K562 (cell line): ENCODE measurements around the gene TAF3. TPM values are rescaled to one million over a fixed set of nuclear protein-coding genes. Genes with fewer than 3 reads are reported as not detected.

Source experiments
- ATAC-seq: fragments of 200-7000 bp; cut with Tn5 transposase; 3 replicates; pipeline ENCODE4 v1.9.1; 2020; ENCODE audit warnings: moderate library complexity
- BruUV-seq: library from RNA; stranded (reverse); fragments of 400-500 nt; replicated peaks from 2 replicates; lab custom pipeline; 2021; lab: Mats Ljungman, UMichigan
- CTCF ChIA-PET: fragments of 300-600 bp; formaldehyde crosslinking; extraction: SDS; loops from one replicate; lab custom pipeline; 2021; ENCODE audit warnings: low intra/inter-chr PET ratio; lab: Yijun Ruan, JAX
- POLR2A ChIA-PET: fragments of 300-600, 350-650 bp; sonication (Branson Sonifier 250); formaldehyde crosslinking; extraction: SDS; loops from one replicate; lab custom pipeline; 2021; ENCODE audit warnings: antibody characterized with exemption, inconsistent platforms; lab: Yijun Ruan, JAX
- DNase-seq, 4 experiments: peaks; one replicate each; pipeline versions ENCODE4 v3.0.0 to v3.0.0-alpha.2; 2011 to 2018; ENCODE audit warnings: low spot score in 3 of 4, mixed read lengths in 3 of 4; ENCODE audit errors: extremely low read depth in 1 of 4
- FAIRE-seq: peaks from 2 replicates; lab custom pipeline; 2011; peaks lifted over from hg19 to GRCh38; lab: Jason Lieb, UNC
- H2AFZ ChIP-seq: 2 replicates; pipeline ENCODE4 v1.6.0; 2011; ENCODE audit warnings: low read depth, low read length, control low read depth, inconsistent platforms
- H3K27ac ChIP-seq: fragments of 200-600 bp; 3 replicates; pipeline ENCODE4 v1.8.0; 2011; ENCODE audit warnings: low read depth, mild to moderate bottlenecking, control low read depth, inconsistent platforms, low read length, moderate library complexity, mixed read lengths; ENCODE audit errors: extremely low read depth
- H3K27me3 ChIP-seq, 2 experiments: fragments of 300-600 bp in 1 of 2; 2 replicates in 1 of 2; 3 replicates in 1 of 2; pipeline versions ENCODE4 v1.6.0 to v1.8.0; 2011; ENCODE audit warnings: inconsistent platforms in 2 of 2, low read length in 2 of 2, mild to moderate bottlenecking in 1 of 2, mixed read lengths in 1 of 2, moderate library complexity in 1 of 2; ENCODE audit not compliant: control insufficient read depth in 2 of 2, insufficient read depth in 2 of 2
- H3K36me3 ChIP-seq: fragments of 300-600 bp; 3 replicates; pipeline ENCODE4 v1.8.0; 2011; ENCODE audit warnings: mild to moderate bottlenecking, low read length, inconsistent platforms; ENCODE audit not compliant: control insufficient read depth, insufficient read depth
- H3K4me1 ChIP-seq, 2 experiments: fragments of 200-600 bp in 1 of 2; replicated peaks in 1 of 2; 2 replicates in 1 of 2; 3 replicates in 1 of 2; pipeline versions ENCODE4 v1.5.1 to v1.8.0; 2011; ENCODE audit warnings: inconsistent platforms in 2 of 2, low read length in 2 of 2, mild to moderate bottlenecking in 1 of 2, mixed read lengths in 1 of 2, moderate library complexity in 1 of 2; ENCODE audit not compliant: control insufficient read depth in 2 of 2, insufficient read depth in 2 of 2
- H3K4me2 ChIP-seq: 2 replicates; pipeline ENCODE4 v1.6.1; 2011; ENCODE audit warnings: low read length, control low read depth, inconsistent platforms, mixed read lengths; ENCODE audit not compliant: insufficient read depth
- H3K4me3 ChIP-seq: fragments of 200-600 bp; sonication (generic), shearing (Covaris generic); 2 replicates; pipeline ENCODE4 v1.5.1; 2016; ENCODE audit warnings: control low read depth, inconsistent platforms
- H3K79me2 ChIP-seq: fragments of 200-600 bp; 3 replicates; pipeline ENCODE4 v1.8.0; 2011; ENCODE audit warnings: low read length, inconsistent platforms; ENCODE audit not compliant: control insufficient read depth, insufficient read depth
- H3K9ac ChIP-seq, 2 experiments: 2 replicates each; pipeline versions ENCODE4 v1.6.0 to v1.6.1; 2011; ENCODE audit warnings: low read depth in 2 of 2, low read length in 2 of 2, control low read depth in 1 of 2, inconsistent platforms in 1 of 2, mild to moderate bottlenecking in 1 of 2, mixed read lengths in 1 of 2; ENCODE audit not compliant: insufficient read depth in 1 of 2
- H3K9me1 ChIP-seq: one replicate; pipeline ENCODE4 v1.6.0; 2011; ENCODE audit warnings: inconsistent platforms, mild to moderate bottlenecking, low read length, moderate library complexity; ENCODE audit not compliant: control insufficient read depth, insufficient read depth
- H3K9me3 ChIP-seq: replicated peaks from 2 replicates; pipeline ENCODE4 v1.5.1; 2011; ENCODE audit warnings: low read depth, low read length, inconsistent platforms; ENCODE audit not compliant: control insufficient read depth, insufficient read depth
- H4K20me1 ChIP-seq: replicated peaks from 2 replicates; pipeline ENCODE4 v1.6.1; 2011; ENCODE audit warnings: low read length, inconsistent platforms, mixed read lengths; ENCODE audit not compliant: control insufficient read depth, insufficient read depth
- ARID1B ChIP-seq: fragments of 450-650 bp; IDR thresholded peaks from 2 replicates; pipeline ENCODE4 v1.6.1; 2016; ENCODE audit warnings: antibody characterized with exemption, mild to moderate bottlenecking, inconsistent platforms
- BHLHE40 ChIP-seq: IDR thresholded peaks from 2 replicates; pipeline ENCODE4 v1.6.1; 2011; ENCODE audit warnings: low read length, improper control_type of control experiment
- FOSL1 ChIP-seq: fragments of 200-800 bp; sonication (Bioruptor generic); conservative IDR thresholded peaks from 2 replicates; pipeline ENCODE4 v1.6.1; 2016; ENCODE audit warnings: missing genetic modification characterization, missing compliant biosample characterization
- FOXA3 ChIP-seq, 2 experiments: fragments of 450-650 bp in 1 of 2; sonication (generic) in 1 of 2; formaldehyde crosslinking; IDR thresholded peaks in 1 of 2; conservative IDR thresholded peaks in 1 of 2; 2 replicates each; pipeline versions ENCODE4 v1.4.0 to v1.8.0; 2020 to 2022; ENCODE audit warnings: mild to moderate bottlenecking in 2 of 2, missing genetic modification reagents in 1 of 2
- JUN ChIP-seq, 2 experiments: sonication (generic) in 1 of 2; formaldehyde crosslinking in 1 of 2; IDR thresholded peaks; 2 replicates each; pipeline versions ENCODE4 v1.6.1 to v1.8.0; 2012 to 2022; ENCODE audit warnings: borderline replicate concordance in 2 of 2, mild to moderate bottlenecking in 2 of 2, improper control_type of control experiment in 1 of 2, low read depth in 1 of 2, low read length in 1 of 2, missing genetic modification reagents in 1 of 2
- KAT7 ChIP-seq: sonication (generic); formaldehyde crosslinking; IDR thresholded peaks from 2 replicates; pipeline ENCODE4 v1.8.0; 2022; ENCODE audit warnings: missing genetic modification reagents, mild to moderate bottlenecking, borderline replicate concordance
- MECOM ChIP-seq: fragments of 250-450 bp; sonication (Bioruptor Pico); IDR thresholded peaks from 2 replicates; pipeline ENCODE4 v1.8.0; 2022; ENCODE audit warnings: inconsistent platforms
- MEIS2 ChIP-seq: fragments of 450-650 bp; IDR thresholded peaks from 2 replicates; pipeline ENCODE4 v1.6.1; 2014; ENCODE audit warnings: mild to moderate bottlenecking; ENCODE audit not compliant: partially characterized antibody
- MNT ChIP-seq, 2 experiments: fragments of 450-650 bp; conservative IDR thresholded peaks; 2 replicates each; pipeline ENCODE4 v1.6.1; 2017; ENCODE audit warnings: mild to moderate bottlenecking in 2 of 2, moderate library complexity in 2 of 2
- MTF1 ChIP-seq: fragments of 250-450 bp; sonication (Bioruptor Pico); IDR thresholded peaks from 2 replicates; pipeline ENCODE4 v1.9.0; 2021; ENCODE audit warnings: moderate library complexity, mild to moderate bottlenecking, inconsistent platforms, borderline replicate concordance
- MYBL2 ChIP-seq, 2 experiments: fragments of 450-650 bp in 1 of 2; sonication (generic) in 1 of 2; formaldehyde crosslinking in 1 of 2; IDR thresholded peaks; 2 replicates each; pipeline versions ENCODE4 v1.6.1 to v1.8.1; 2017 to 2022; ENCODE audit warnings: borderline replicate concordance in 1 of 2, inconsistent platforms in 1 of 2, low read depth in 1 of 2, mild to moderate bottlenecking in 1 of 2, missing genetic modification reagents in 1 of 2, moderate library complexity in 1 of 2
- PBX2 ChIP-seq, 2 experiments: IDR thresholded peaks in 1 of 2; conservative IDR thresholded peaks in 1 of 2; 2 replicates each; pipeline ENCODE4 v1.6.1; 2016; ENCODE audit warnings: low read depth in 2 of 2, mild to moderate bottlenecking in 1 of 2, missing compliant biosample characterization in 1 of 2, missing genetic modification characterization in 1 of 2, moderate library complexity in 1 of 2
- PKNOX1 ChIP-seq: fragments of 450-650 bp; IDR thresholded peaks from 2 replicates; pipeline ENCODE4 v1.6.1; 2016
- RCOR1 ChIP-seq, 2 experiments: IDR thresholded peaks; 2 replicates each; pipeline ENCODE4 v1.6.1; 2012; ENCODE audit warnings: low read depth in 2 of 2, low read length in 2 of 2, borderline replicate concordance in 1 of 2, improper control_type of control experiment in 1 of 2
- ZSCAN29 ChIP-seq: fragments of 450-650 bp; IDR thresholded peaks from 2 replicates; pipeline ENCODE4 v1.6.1; 2017
- WGBS: fragments of 100-300 bp; shearing (Covaris generic); methylation state at CpG from one replicate; pipeline ENCODE4 v1.1.6; 2016; ENCODE audit warnings: low coverage, mixed read lengths; ENCODE audit not compliant: insufficient coverage; ENCODE audit errors: missing lambda C conversion rate; 5-methylcytosine and 5-hydroxymethylcytosine counted together
- in situ Hi-C: fragments of 300-500 bp; cut with MboI; formaldehyde crosslinking; loops from 4 replicates; pipeline ENCODE4 v1.15.0; 2018; ENCODE audit warnings: inconsistent platforms, mixed read lengths
- intact Hi-C: fragments of 100-400 bp; cut with micrococcal nuclease; formaldehyde crosslinking; loops from 2 replicates; pipeline ENCODE4 v1.14.2; 2022
- polyA plus RNA-seq, 8 experiments: library from polyadenylated mRNA; depleted of rRNA in 4 of 8; stranded (reverse) in 5 of 8; unstranded in 3 of 8; fragments of >200 nt; fragmentation: Nextera tagmentation in 2 of 8; fragmentation: Illumina TruSeq in 1 of 8; extraction: Ambion mirVana in 2 of 8; extraction: Trizol in 1 of 8; gene quantifications; 2 replicates each; pipeline versions ENCODE4 v1.2.1 to v1.2.3, GENCODE V29; 2011 to 2014; ENCODE audit warnings: inconsistent platforms in 1 of 8, missing spikeins in 1 of 8
- total RNA-seq, 7 experiments: library from RNA; depleted of rRNA in 6 of 7; stranded (reverse); fragments of >200 nt in 6 of 7; fragmentation: Illumina TruSeq in 2 of 7; extraction: Trizol in 2 of 7; gene quantifications; 2 replicates each; pipeline versions ENCODE4 v1.2.1 to v1.2.3, GENCODE V29; 2011 to 2021; ENCODE audit warnings: low replicate concordance in 1 of 7

Gene TAF3
- total and polyA plus RNA-seq, 9 of the 15 experiments (the other 6 are each of a cell fraction or from before 2014, with no cell fraction given) = 1.5 to 9.9 (median 4.1) TPM

GRCh38 chr10:7967035-7967434 lies 148.7 kb downstream of the TAF3 start:
- H3K9me3 ChIP-seq = no peaks in the 10 kb centered on the region
- H3K27ac ChIP-seq = no peak overlapping the region
- no peaks in the 10 kb centered on the region for H3K9me1 ChIP-seq
- 39% methylated on average over 2 of the region's 2 CpGs for WGBS
- ATAC-seq = peak; percentile 55
- peak in 1 of 4 experiments; percentile 31 for DNase-seq
- ChIA-PET POLR2A (no interaction called here), CTCF (no interaction called here)
- no peaks in the 10 kb centered on the region for H3K27me3 ChIP-seq
- H4K20me1 ChIP-seq = no peaks in the 10 kb centered on the region
- FAIRE-seq = peak; percentile 68
- peaks cover 0 to 12% of the 10 kb centered on the region in 2 experiments; a peak in 4 of 5 replicates for H3K4me1 ChIP-seq
- no peaks in the 10 kb centered on the region for H3K79me2 ChIP-seq
- H3K4me2 ChIP-seq = no peak overlapping the region
- no peak overlapping the region for H3K4me3 ChIP-seq
- intact Hi-C loops (no loop called here), in situ Hi-C loops (no loop called here)
- peaks cover 12% of the 10 kb centered on the region; the same call in 2 of the 3 replicates for H3K36me3 ChIP-seq
- no TSS peak for BruUV-seq
- no peak overlapping the region for H3K9ac ChIP-seq
- no peak overlapping the region for H2AFZ ChIP-seq
- TF ChIP-seq RCOR1 (IDR thresholded peaks at IDR 0.05; ENCODE audit: borderline replicate concordance in 1 of 2, low read depth in 2 of 2, low read length in 2 of 2) = peak in 1 of 2 experiments; percentile 37; a peak in 1 of 4 replicates
- TF ChIP-seq JUN (IDR thresholded peaks at IDR 0.05; ENCODE audit: borderline replicate concordance, low read depth, low read length) = 0 out of 2 replicates have a peak, but pooled peaks have one; percentile 12
- TF ChIP-seq JUN (CRISPR knock-in tag; IDR thresholded peaks at IDR 0.05; ENCODE audit: borderline replicate concordance) = no peak
- TF ChIP-seq PBX2 (CRISPR knock-in tag; IDR thresholded peaks at IDR 0.05; ENCODE audit: low read depth) = no peak
- peak; percentile 98 for TF ChIP-seq PBX2 (tag; conservative IDR thresholded peaks at IDR 0.05; ENCODE audit: low read depth)
- TF ChIP-seq MECOM (CRISPR knock-in tag) = peak; percentile 24; the same call in 1 of the 2 replicates
- 0 out of 4 replicates have a peak, but pooled peaks of 1 of the 2 experiments have one; percentile 23 for TF ChIP-seq MNT (conservative IDR thresholded peaks at IDR 0.05)
- TF ChIP-seq PKNOX1 = peak; percentile 85
- TF ChIP-seq BHLHE40 = peak; percentile 43; the same call in 1 of the 2 replicates
- TF ChIP-seq ARID1B = peak; percentile 36; the same call in 1 of the 2 replicates
- TF ChIP-seq FOXA3 (CRISPR knock-in tag; conservative IDR thresholded peaks at IDR 0.05 in 1 of 2, IDR thresholded peaks at IDR 0.05 in 1 of 2) = peak in 1 of 2 experiments; percentile 86; a peak in 2 of 4 replicates
- no peak for TF ChIP-seq ZSCAN29
- peak; percentile 21; the same call in 1 of the 2 replicates for TF ChIP-seq MYBL2 (IDR thresholded peaks at IDR 0.05; ENCODE audit: low read depth)
- TF ChIP-seq MYBL2 (CRISPR knock-in tag; IDR thresholded peaks at IDR 0.05; ENCODE audit: borderline replicate concordance) = no peak
- peak; percentile 97 for TF ChIP-seq MEIS2
- no peak for TF ChIP-seq KAT7 (CRISPR knock-in tag)
- TF ChIP-seq FOSL1 (tag) = 0 out of 2 replicates have a peak, but pooled peaks have one; percentile 29
- TF ChIP-seq MTF1 (CRISPR knock-in tag) = no peak
